Large intestine (tissue), 3 donors: ENCODE results near the gene CIB2. TPM values are rescaled to one million over a fixed set of nuclear protein-coding genes. Genes with fewer than 3 reads are reported as not detected.
A peak's percentile ranks its signal among the peaks of the same experiment; 100 is the strongest.

ENCODE experiments used
- DNase-seq, 2 donors: peaks; one replicate each; pipeline versions ENCODE4 v3.0.0 to v3.0.0-alpha.2; 2013
- H3K27ac ChIP-seq: one replicate; pipeline ENCODE4 v1.5.1; 2013; ENCODE audit warnings: low read length
- H3K27me3 ChIP-seq: 2 replicates; pipeline ENCODE4 v1.6.1; 2013; ENCODE audit warnings: low read length; ENCODE audit not compliant: control insufficient read depth, insufficient read depth
- H3K36me3 ChIP-seq: 2 replicates; pipeline ENCODE4 v1.6.1; 2013; ENCODE audit warnings: low read length; ENCODE audit not compliant: control insufficient read depth, insufficient read depth
- H3K4me1 ChIP-seq: one replicate; pipeline ENCODE4 v1.6.1; 2013; ENCODE audit warnings: low read length; ENCODE audit not compliant: control insufficient read depth, insufficient read depth
- H3K4me3 ChIP-seq: one replicate; pipeline ENCODE4 v1.5.1; 2013; ENCODE audit warnings: low read length
- H3K9me3 ChIP-seq: one replicate; pipeline ENCODE4 v1.6.1; 2013; ENCODE audit warnings: mild to moderate bottlenecking, low read depth, low read length, moderate library complexity; ENCODE audit not compliant: control insufficient read depth
- WGBS: methylation state at CpG from one replicate; pipeline ENCODE4 v1.1.5; 2013; ENCODE audit warnings: low lambda C conversion rate; ENCODE audit not compliant: insufficient coverage; 5-methylcytosine and 5-hydroxymethylcytosine counted together
- polyA plus RNA-seq: library from polyadenylated mRNA; unstranded; fragments of 120-200 nt; gene quantifications from one replicate; pipeline ENCODE4 v1.2.1, GENCODE V29; 2013

CIB2 gene
- polyA plus RNA-seq, 1 donor, result 151 TPM

- peaks cover 25% of the 10 kb centered on the region for H3K4me1 ChIP-seq
- H3K36me3 ChIP-seq, result no peaks in the 10 kb centered on the region
- no peaks in the 10 kb centered on the region for H3K27me3 ChIP-seq
- no peaks in the 10 kb centered on the region for H3K9me3 ChIP-seq
- DNase-seq, result no peak
- WGBS, result 100% methylated on average over 1 of the region's 12 CpGs
- H3K4me3 ChIP-seq, result no peak overlapping the region
- no peak overlapping the region for H3K27ac ChIP-seq
Measured at GRCh38 chr15:78087951-78088772, 43.1 kb downstream of the CIB2 start.

DNA sequence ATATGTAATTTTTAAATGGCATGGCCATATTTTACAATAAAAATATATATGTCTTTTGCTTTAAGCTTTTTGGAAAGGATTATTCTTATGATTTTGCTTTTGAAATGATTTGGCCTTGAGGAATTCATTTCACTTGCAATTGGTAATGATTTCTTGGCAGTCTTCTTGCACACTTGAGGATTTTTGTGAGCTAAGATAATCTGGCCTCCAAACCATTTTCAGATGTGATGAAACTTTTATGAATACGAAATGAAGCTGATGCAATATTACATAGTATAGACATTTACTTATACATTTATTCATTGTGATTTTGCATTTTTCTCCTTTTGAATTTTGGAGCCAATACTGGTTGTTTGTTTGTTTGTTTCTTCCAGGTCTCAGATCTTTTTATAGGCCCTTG lies 45.3 kb downstream of the CIB2 start:
- Histone ChIP-seq H3K4me3 (no peak overlapping the region), H3K36me3 (no peaks in the 10 kb centered on the region), H3K9me3 (no peaks in the 10 kb centered on the region), H3K27me3 (no peaks in the 10 kb centered on the region), H3K27ac (no peak overlapping the region), H3K4me1 (peaks cover 27% of the 10 kb centered on the region)
- no peak for DNase-seq
- no CpG with 5 or more reads among the region's 1 CpG for WGBS

DNA sequence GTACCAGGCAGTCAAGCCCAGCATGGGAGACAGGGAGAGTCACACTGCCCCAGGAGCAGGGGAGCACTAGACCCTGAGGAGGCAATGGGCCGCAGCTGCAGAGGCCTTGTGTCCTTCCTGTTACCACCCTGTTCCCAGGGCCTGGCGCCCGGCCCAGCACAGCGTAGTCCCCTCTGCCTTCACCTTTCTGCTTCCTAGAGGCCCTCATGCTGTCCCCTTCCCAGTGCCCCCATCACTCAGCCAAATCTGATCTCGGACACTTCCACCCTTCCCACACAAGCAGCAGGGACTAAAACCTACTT lies 46.8 kb downstream of the CIB2 start:
- no peak for DNase-seq
- WGBS, result no CpG with 5 or more reads among the region's 5 CpGs
- Histone ChIP-seq H3K36me3 (no peaks in the 10 kb centered on the region), H3K4me3 (no peak overlapping the region), H3K4me1 (peaks cover 37% of the 10 kb centered on the region), H3K9me3 (no peaks in the 10 kb centered on the region), H3K27me3 (no peaks in the 10 kb centered on the region), H3K27ac (peak overlapping the region; percentile 18)

GRCh38 chr15:78083687-78084448 lies 47.4 kb downstream of the CIB2 start:
- no peaks in the 10 kb centered on the region for H3K36me3 ChIP-seq
- peak in 1 of 2 donors; percentile 60 for DNase-seq
- peaks cover 41% of the 10 kb centered on the region for H3K4me1 ChIP-seq
- H3K27me3 ChIP-seq, result no peaks in the 10 kb centered on the region
- peak overlapping the region; percentile 18 for H3K27ac ChIP-seq
- H3K4me3 ChIP-seq, result no peak overlapping the region
- no peaks in the 10 kb centered on the region for H3K9me3 ChIP-seq
- no CpG with 5 or more reads among the region's 6 CpGs for WGBS

DNA sequence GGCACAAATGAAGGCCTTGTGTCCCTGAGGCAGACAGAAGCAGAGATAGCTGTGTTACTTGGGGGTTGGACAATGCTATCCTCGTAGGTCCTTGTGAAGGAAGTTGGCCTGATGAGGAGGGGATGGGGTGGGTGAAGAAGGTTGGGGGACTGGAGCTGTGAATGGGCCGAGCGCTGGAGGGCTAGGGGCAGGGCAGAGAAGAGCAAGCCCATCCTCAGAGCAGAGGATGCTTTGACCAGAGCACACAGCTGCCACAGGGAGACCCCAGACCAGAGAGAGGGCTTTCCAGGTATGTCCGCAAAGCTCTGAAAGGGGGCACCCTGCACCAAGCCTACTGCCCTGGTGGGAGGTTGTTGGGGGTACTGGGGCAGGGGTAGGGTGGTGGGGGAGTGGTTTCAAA lies 48.1 kb downstream of the CIB2 start:
- Histone ChIP-seq H3K4me1 (peaks cover 37% of the 10 kb centered on the region), H3K4me3 (no peak overlapping the region), H3K27me3 (no peaks in the 10 kb centered on the region), H3K9me3 (no peaks in the 10 kb centered on the region), H3K36me3 (no peaks in the 10 kb centered on the region), H3K27ac (no peak overlapping the region)
- DNase-seq, result no peak
- WGBS, result no CpG with 5 or more reads among the region's 4 CpGs

GRCh38 chr15:78082743-78083110 lies 48.5 kb downstream of the CIB2 start:
- Histone ChIP-seq H3K4me3 (no peak overlapping the region), H3K36me3 (no peaks in the 10 kb centered on the region), H3K27me3 (no peaks in the 10 kb centered on the region), H3K4me1 (peaks cover 40% of the 10 kb centered on the region), H3K27ac (peak overlapping the region; percentile 10), H3K9me3 (no peaks in the 10 kb centered on the region)
- DNase-seq, result peak in 1 of 2 donors; percentile 3
- WGBS, result no CpG with 5 or more reads among the region's 1 CpG

GRCh38 chr15:78082106-78082742 lies 49.0 kb downstream of the CIB2 start:
- Histone ChIP-seq H3K36me3 (no peaks in the 10 kb centered on the region), H3K27ac (no peak overlapping the region), H3K4me3 (no peak overlapping the region), H3K27me3 (no peaks in the 10 kb centered on the region), H3K9me3 (no peaks in the 10 kb centered on the region), H3K4me1 (peaks cover 40% of the 10 kb centered on the region)
- DNase-seq, result peak in 1 of 2 donors; percentile 16
- WGBS, result no CpG with 5 or more reads among the region's 5 CpGs

GRCh38 chr15:78080088-78080460 lies 51.2 kb downstream of the CIB2 start:
- no peaks in the 10 kb centered on the region for H3K9me3 ChIP-seq
- H3K4me1 ChIP-seq, result peaks cover 45% of the 10 kb centered on the region
- H3K27ac ChIP-seq, result peak overlapping the region; percentile 58
- WGBS, result no CpG with 5 or more reads among the region's 8 CpGs
- H3K36me3 ChIP-seq, result no peaks in the 10 kb centered on the region
- no peak overlapping the region for H3K4me3 ChIP-seq
- DNase-seq, result no peak
- H3K27me3 ChIP-seq, result no peaks in the 10 kb centered on the region

- Histone ChIP-seq H3K9me3 (no peaks in the 10 kb centered on the region), H3K4me1 (peaks cover 47% of the 10 kb centered on the region), H3K27ac (peak overlapping the region; percentile 58), H3K27me3 (no peaks in the 10 kb centered on the region), H3K4me3 (no peak overlapping the region), H3K36me3 (no peaks in the 10 kb centered on the region)
- WGBS, result no CpG with 5 or more reads among the region's 11 CpGs
- peak in 1 of 2 donors; percentile 50 for DNase-seq
Measured at GRCh38 chr15:78079298-78080087, 51.8 kb downstream of the CIB2 start.

- Histone ChIP-seq H3K4me1 (peaks cover 44% of the 10 kb centered on the region), H3K27ac (peak overlapping the region; percentile 39), H3K27me3 (no peaks in the 10 kb centered on the region), H3K9me3 (no peaks in the 10 kb centered on the region), H3K4me3 (peak overlapping the region; percentile 54), H3K36me3 (no peaks in the 10 kb centered on the region)
- no peak for DNase-seq
- WGBS, result no CpG with 5 or more reads among the region's 7 CpGs
Measured at GRCh38 chr15:78077871-78078210, 53.4 kb downstream of the CIB2 start.
